ENCODE data around the gene TAF5L. TPM values are rescaled to one million over a fixed set of nuclear protein-coding genes. Genes with fewer than 3 reads are reported as not detected.

The TAF5L gene
- polyA plus RNA-seq, 1 donor: 17.5 TPM

Other genes with a start within 250 kb of the TAF5L start
- gene ACTA1, start 192.0 kb downstream of the TAF5L start, polyA plus RNA-seq: 13.2 TPM
- gene NUP133, start 117.8 kb downstream of the TAF5L start, polyA plus RNA-seq: 29.7 TPM
- 33.3 TPM for gene ABCB10, start 67.4 kb downstream of the TAF5L start, polyA plus RNA-seq
- 6.7 TPM for gene URB2, start 125 bp upstream of the TAF5L start, polyA plus RNA-seq

Data from large intestine (tissue), 1 donor.